Fibroblast of skin of right quadriceps (primary cell): ENCODE measurements around the gene ZCCHC12.
A peak's percentile ranks its signal among the peaks of the same experiment; 100 is the strongest.

Source experiments
- DNase-seq: peaks from one replicate; pipeline ENCODE4 v3.0.0-alpha.2; 2013

Gene ZCCHC12

GRCh38 chrX:118872102-118872566 is 48.5 kb downstream of the ZCCHC12 start:
- DNase-seq = peak; percentile 0
